ENCODE measurements around the gene EML1.
"Not testable (repeated sequence)": the region's sequence is repeated elsewhere in the genome, so short reads cannot be mapped to it uniquely, and the experiment has no call there.

The EML1 gene

GRCh38 chr14:99755068-99755405, 38.2 kb upstream of the EML1 start:
- no peak for DNase-seq (ENCODE audit: low read depth in 2 of 2, low spot score in 1 of 2)

- no peak for DNase-seq (ENCODE audit: low read depth in 2 of 2, low spot score in 1 of 2)
These were observed 37.3 kb upstream of the EML1 start for GRCh38 chr14:99755629-99756603.

GRCh38 chr14:99756796-99757195, 36.4 kb upstream of the EML1 start:
- no peak for DNase-seq (ENCODE audit: low read depth in 2 of 2, low spot score in 1 of 2)

GRCh38 chr14:99757331-99758070, 35.7 kb upstream of the EML1 start:
- DNase-seq (ENCODE audit: low read depth in 2 of 2, low spot score in 1 of 2): no peak

GRCh38 chr14:99758121-99758821, 34.9 kb upstream of the EML1 start:
- no peak for DNase-seq (ENCODE audit: low read depth in 2 of 2, low spot score in 1 of 2)

GRCh38 chr14:99758872-99759545, 34.2 kb upstream of the EML1 start:
- no peak for DNase-seq (ENCODE audit: low read depth in 2 of 2, low spot score in 1 of 2)

GRCh38 chr14:99759546-99759925, 33.7 kb upstream of the EML1 start:
- DNase-seq (ENCODE audit: low read depth in 2 of 2, low spot score in 1 of 2): no peak

- DNase-seq (ENCODE audit: low read depth in 2 of 2, low spot score in 1 of 2): no peak
These were observed 32.4 kb upstream of the EML1 start for GRCh38 chr14:99760817-99761216.

GRCh38 chr14:99762911-99763310, 30.3 kb upstream of the EML1 start:
- DNase-seq (ENCODE audit: low read depth in 2 of 2, low spot score in 1 of 2): not testable (repeated sequence)

GRCh38 chr14:99763527-99764221, 29.5 kb upstream of the EML1 start:
- DNase-seq (ENCODE audit: low read depth in 2 of 2, low spot score in 1 of 2): no peak

- no peak for DNase-seq (ENCODE audit: low read depth in 2 of 2, low spot score in 1 of 2)
These were observed 28.9 kb upstream of the EML1 start for GRCh38 chr14:99764222-99764706.

- DNase-seq (ENCODE audit: low read depth in 2 of 2, low spot score in 1 of 2): no peak
These were observed 24.8 kb upstream of the EML1 start for GRCh38 chr14:99768381-99768780.

GRCh38 chr14:99769123-99769522, 24.1 kb upstream of the EML1 start:
- no peak for DNase-seq (ENCODE audit: low read depth in 2 of 2, low spot score in 1 of 2)

GRCh38 chr14:99769799-99770198, 23.4 kb upstream of the EML1 start:
- no peak for DNase-seq (ENCODE audit: low read depth in 2 of 2, low spot score in 1 of 2)

- DNase-seq (ENCODE audit: low read depth in 2 of 2, low spot score in 1 of 2): no peak
These were observed 20.6 kb upstream of the EML1 start for GRCh38 chr14:99772371-99773283.

- DNase-seq (ENCODE audit: low read depth in 2 of 2, low spot score in 1 of 2): no peak
These were observed 19.4 kb upstream of the EML1 start for GRCh38 chr14:99773521-99774497.

GRCh38 chr14:99774556-99775307, 18.5 kb upstream of the EML1 start:
- DNase-seq (ENCODE audit: low read depth in 2 of 2, low spot score in 1 of 2): no peak

Data from stimulated activated CD8-positive, alpha-beta memory T cell treated with anti-CD3 and anti-CD28 coated beads, Interleukin-4, amount 100 ng/mL, for 4 hours (primary cell).